ENCODE measurements around the gene GPR156. TPM values are rescaled to one million over a fixed set of nuclear protein-coding genes. Genes with fewer than 3 reads are reported as not detected.

The GPR156 gene
- total RNA-seq, 1 donor from 2014 or later: 0.41 TPM

- no peak for TF ChIP-seq CTCF (IDR thresholded peaks at IDR 0.05; ENCODE audit: unreplicated experiment)
- peaks cover 3% of the 10 kb centered on the region for H3K9me3 Mint-ChIP-seq (ENCODE audit: low read depth)
- H3K4me1 Mint-ChIP-seq (ENCODE audit: low read depth): no peaks in the 10 kb centered on the region
- H3K4me3 Mint-ChIP-seq (ENCODE audit: low read depth): no peak overlapping the region
- peaks cover 8% of the 10 kb centered on the region for H3K27me3 Mint-ChIP-seq
- H3K27ac Mint-ChIP-seq: no peak overlapping the region
- DNase-seq (ENCODE audit: low spot score, unreplicated experiment): no peak
- no peaks in the 10 kb centered on the region for H3K36me3 Mint-ChIP-seq (ENCODE audit: insufficient read depth)
Observed at GRCh38 chr3:120274739-120275167, 10.3 kb downstream of the GPR156 start.

- Mint-ChIP-seq H3K36me3 (ENCODE audit: insufficient read depth) (no peaks in the 10 kb centered on the region), H3K9me3 (ENCODE audit: low read depth) (no peaks in the 10 kb centered on the region), H3K4me1 (ENCODE audit: low read depth) (no peaks in the 10 kb centered on the region), H3K27me3 (peaks cover 8% of the 10 kb centered on the region), H3K4me3 (ENCODE audit: low read depth) (no peak overlapping the region), H3K27ac (no peak overlapping the region)
- DNase-seq (ENCODE audit: low spot score, unreplicated experiment): no peak
- TF ChIP-seq CTCF (IDR thresholded peaks at IDR 0.05; ENCODE audit: unreplicated experiment): no peak
Observed at GRCh38 chr3:120272286-120272685, 12.7 kb downstream of the GPR156 start.

- no peaks in the 10 kb centered on the region for H3K9me3 Mint-ChIP-seq (ENCODE audit: low read depth)
- no peak for DNase-seq (ENCODE audit: low spot score, unreplicated experiment)
- H3K27ac Mint-ChIP-seq: no peak overlapping the region
- no peak overlapping the region for H3K4me3 Mint-ChIP-seq (ENCODE audit: low read depth)
- no peaks in the 10 kb centered on the region for H3K36me3 Mint-ChIP-seq (ENCODE audit: insufficient read depth)
- no peaks in the 10 kb centered on the region for H3K4me1 Mint-ChIP-seq (ENCODE audit: low read depth)
- no peak for TF ChIP-seq CTCF (IDR thresholded peaks at IDR 0.05; ENCODE audit: unreplicated experiment)
- H3K27me3 Mint-ChIP-seq: no peaks in the 10 kb centered on the region
Observed at GRCh38 chr3:120265989-120266388, 19.0 kb downstream of the GPR156 start.

- Mint-ChIP-seq H3K27ac (no peak overlapping the region), H3K4me1 (ENCODE audit: low read depth) (no peaks in the 10 kb centered on the region), H3K36me3 (ENCODE audit: insufficient read depth) (no peaks in the 10 kb centered on the region), H3K4me3 (ENCODE audit: low read depth) (no peak overlapping the region), H3K9me3 (ENCODE audit: low read depth) (no peaks in the 10 kb centered on the region), H3K27me3 (no peaks in the 10 kb centered on the region)
- DNase-seq (ENCODE audit: low spot score, unreplicated experiment): no peak
- TF ChIP-seq CTCF (IDR thresholded peaks at IDR 0.05; ENCODE audit: unreplicated experiment): no peak
Observed at GRCh38 chr3:120264963-120265362, 20.1 kb downstream of the GPR156 start.

GRCh38 chr3:120263792-120264191 lies 21.2 kb downstream of the GPR156 start:
- Mint-ChIP-seq H3K36me3 (ENCODE audit: insufficient read depth) (no peaks in the 10 kb centered on the region), H3K9me3 (ENCODE audit: low read depth) (no peaks in the 10 kb centered on the region), H3K4me3 (ENCODE audit: low read depth) (no peak overlapping the region), H3K27me3 (no peaks in the 10 kb centered on the region), H3K4me1 (ENCODE audit: low read depth) (no peaks in the 10 kb centered on the region), H3K27ac (no peak overlapping the region)
- DNase-seq (ENCODE audit: low spot score, unreplicated experiment): no peak
- TF ChIP-seq CTCF (IDR thresholded peaks at IDR 0.05; ENCODE audit: unreplicated experiment): no peak
